ENCODE data around the gene TBX1. TPM values are rescaled to one million over a fixed set of nuclear protein-coding genes. Genes with fewer than 3 reads are reported as not detected.

The TBX1 gene
- total and polyA plus RNA-seq, 2 of the 8 experiments (the other 6 are each of a cell fraction or from before 2014, with no cell fraction given), result 0.28 TPM; not detected in 1

- Histone ChIP-seq H3K56ac (replicated peaks; ENCODE audit: insufficient read length, low read depth, low read length) (no peak overlapping the region), H3K27me3 (replicated peaks in 1 of 4; ENCODE audit: control insufficient read depth in 3 of 4, extremely low read depth in 1 of 4, insufficient read depth in 3 of 4, low read length in 3 of 4) (peaks cover 90 to 99% (median 96%) of the 10 kb centered on the region in 4 experiments), H2BK15ac (ENCODE audit: low read length) (no peak overlapping the region; the same call in 1 of the 2 replicates), H3K27ac (ENCODE audit: low read depth, low read length) (no peak overlapping the region), H3K9me3 (ENCODE audit: insufficient read depth in 2 of 2, low read depth in 1 of 2, low read length in 1 of 2) (no peaks in the 10 kb centered on the region), H2AK5ac (ENCODE audit: low read depth, low read length) (no peak overlapping the region), H3K4ac (replicated peaks; ENCODE audit: insufficient read length, low read depth, low read length) (peak overlapping the region; percentile 53), H4K20me1 (replicated peaks in 1 of 2; ENCODE audit: control insufficient read depth in 1 of 2, insufficient read depth in 2 of 2, low read length in 2 of 2) (peaks cover 14 to 32% of the 10 kb centered on the region in 2 experiments), H3K18ac (ENCODE audit: extremely low read depth, low read length) (peak overlapping the region; percentile 87), H2BK20ac (ENCODE audit: low read length) (no peak overlapping the region), H3K36me3 (ENCODE audit: control insufficient read depth in 2 of 4, insufficient read depth in 4 of 4, low read length in 3 of 4) (peaks cover 0 to 8% (median 0%) of the 10 kb centered on the region in 4 experiments; a peak in 1 of 8 replicates), H3K14ac (ENCODE audit: insufficient read length) (no peak overlapping the region), H3K23ac (ENCODE audit: insufficient read length) (no peak overlapping the region), H3K79me2 (ENCODE audit: control insufficient read depth in 1 of 2, insufficient read depth in 2 of 2, low read length in 2 of 2) (no peaks in the 10 kb centered on the region), H3K4me3 (ENCODE audit: extremely low read depth in 1 of 4, insufficient read depth in 2 of 4, low read depth in 3 of 4, low read length in 4 of 4) (peak overlapping the region; percentile 10 to 48 (median 12); a peak in 5 of 8 replicates), H3K9ac (replicated peaks in 1 of 4; ENCODE audit: extremely low read depth in 1 of 4, low read depth in 3 of 4, low read length in 3 of 4) (no peak overlapping the region), H4K91ac (replicated peaks; ENCODE audit: insufficient read length, low read length) (no peak overlapping the region), H2BK5ac (ENCODE audit: low read depth, low read length) (peak overlapping the region; percentile 44; the same call in 1 of the 2 replicates), H4K8ac (ENCODE audit: extremely low read depth, insufficient read depth, low read length) (peak overlapping the region; percentile 40; the same call in 1 of the 2 replicates), H3K4me2 (ENCODE audit: insufficient read depth in 1 of 2, low read depth in 2 of 2, low read length in 2 of 2) (peak overlapping the region; percentile 62 to 66), H2AFZ (ENCODE audit: low read length) (no peak overlapping the region), H4K5ac (ENCODE audit: insufficient read length, low read depth, low read length) (no peak overlapping the region), H3K4me1 (replicated peaks in 1 of 4; ENCODE audit: control insufficient read depth in 3 of 4, insufficient read depth in 4 of 4, low read length in 3 of 4) (peaks cover 0 to 47% (median 33%) of the 10 kb centered on the region in 4 experiments; a peak in 6 of 7 replicates), H3K79me1 (ENCODE audit: low read depth, low read length) (no peaks in the 10 kb centered on the region), H2BK120ac (replicated peaks; ENCODE audit: low read depth, low read length) (no peak overlapping the region), H2BK12ac (ENCODE audit: low read depth, low read length) (0 out of 2 replicates have a peak overlapping the region, but pooled peaks have one; percentile 62), H3K23me2 (ENCODE audit: low read depth, low read length) (peaks cover 4% of the 10 kb centered on the region; the same call in 1 of the 2 replicates)
- FAIRE-seq (no peak), DNase-seq (ENCODE audit: low read depth in 1 of 2, low spot score in 2 of 2) (peak in 1 of 2 experiments; percentile 84)
- POLR2A ChIA-PET (ENCODE audit: partially characterized antibody), result interaction anchor here (1.1 to 3.1 kb wide), 2 partner anchors 10 to 42 kb away, joined by 3 to 21 read pairs; partner anchors contain the start of gene GP1BB
- peak; percentile 25 for TF ChIP-seq EZH2 (IDR thresholded peaks at IDR 0.05; ENCODE audit: low read depth, low read length, severe bottlenecking)
- TF ChIP-seq SUZ12 (IDR thresholded peaks at IDR 0.05; ENCODE audit: low read length), result peak; percentile 59
- 0 out of 2 replicates have a peak, but pooled peaks have one; percentile 33 for TF ChIP-seq CEBPB (IDR thresholded peaks at IDR 0.05; ENCODE audit: low read depth, low read length)
- no peak for TF ChIP-seq CBX8 (IDR thresholded peaks at IDR 0.05; ENCODE audit: borderline replicate concordance, low read depth, low read length)
- no peak for TF ChIP-seq ATF3 (IDR thresholded peaks at IDR 0.05; ENCODE audit: insufficient read depth, low read depth, low read length)
- 0 out of 4 replicates have a peak, but pooled peaks of 1 of the 2 experiments have one; percentile 29 for TF ChIP-seq HDAC2 (IDR thresholded peaks at IDR 0.05; ENCODE audit: borderline replicate concordance in 1 of 2, low read depth in 2 of 2, low read length in 2 of 2)
- WGBS, 2 experiments (ENCODE audit: extremely low coverage in 1 of 2, insufficient coverage in 1 of 2, insufficient read length in 1 of 2, insufficient replicate concordance in 2 of 2, low coverage in 1 of 2, low lambda C conversion rate in 2 of 2, missing lambda C conversion rate in 1 of 2), result 6% methylated on average over 38 of the region's 83 CpGs; no CpG with 5 or more reads in 1 of the 2 experiments
- CTCF ChIA-PET (ENCODE audit: partially characterized antibody), result interaction anchor here (0.7 to 5.6 kb wide), 7 partner anchors 12 to 157 kb away, joined by 3 to 48 read pairs (median 3); no protein-coding TSS in a partner anchor
Measured at GRCh38 chr22:19765477-19766239, 5.1 kb downstream of the TBX1 start.
